Hepatocyte (in vitro differentiated cells): ENCODE measurements around the gene TGFB1I1. TPM values are rescaled to one million over a fixed set of nuclear protein-coding genes. Genes with fewer than 3 reads are reported as not detected.

Experiments used
- DNase-seq: peaks from one replicate; pipeline ENCODE4 v3.0.0-alpha.2; 2016; ENCODE audit warnings: low spot score
- H2AFZ ChIP-seq: fragments of 200-600 bp; sonication (generic); 2 replicates; pipeline ENCODE4 v1.6.0; 2016; ENCODE audit warnings: antibody characterized with exemption, mild to moderate bottlenecking
- H3K27ac ChIP-seq: fragments of 200-600 bp; sonication (generic); 2 replicates; pipeline ENCODE4 v1.5.1; 2016; ENCODE audit warnings: mild to moderate bottlenecking
- H3K27me3 ChIP-seq: fragments of 200-600 bp; sonication (generic); 2 replicates; pipeline ENCODE4 v1.6.1; 2016
- H3K36me3 ChIP-seq: fragments of 200-600 bp; sonication (generic); replicated peaks from 2 replicates; pipeline ENCODE4 v1.5.1; 2016; ENCODE audit warnings: low read depth; ENCODE audit not compliant: insufficient read depth
- H3K4me1 ChIP-seq: fragments of 200-600 bp; sonication (generic); 2 replicates; pipeline ENCODE4 v1.5.1; 2016; ENCODE audit warnings: mild to moderate bottlenecking, moderate library complexity; ENCODE audit not compliant: insufficient read depth
- H3K4me2 ChIP-seq: fragments of 200-600 bp; sonication (generic); 2 replicates; pipeline ENCODE4 v1.6.0; 2016
- H3K4me3 ChIP-seq: fragments of 200-600 bp; sonication (generic); 2 replicates; pipeline ENCODE4 v1.5.1; 2016; ENCODE audit warnings: mild to moderate bottlenecking
- H3K79me2 ChIP-seq: fragments of 200-600 bp; sonication (generic); 2 replicates; pipeline ENCODE4 v1.6.0; 2017; ENCODE audit warnings: mild to moderate bottlenecking
- H3K9me2 ChIP-seq: fragments of 200-600 bp; sonication (generic); replicated peaks from 2 replicates; pipeline ENCODE4 v1.6.0; 2017; ENCODE audit warnings: mild to moderate bottlenecking; ENCODE audit not compliant: insufficient read depth
- H3K9me3 ChIP-seq: fragments of 200-600 bp; sonication (generic); 2 replicates; pipeline ENCODE4 v1.5.1; 2016; ENCODE audit warnings: low read depth, mild to moderate bottlenecking
- H4K20me1 ChIP-seq: fragments of 200-600 bp; sonication (generic); 2 replicates; pipeline ENCODE4 v1.6.0; 2016; ENCODE audit warnings: mild to moderate bottlenecking; ENCODE audit not compliant: insufficient read depth, poor library complexity, severe bottlenecking
- CTCF ChIP-seq: fragments of 200-600 bp; sonication (generic); IDR thresholded peaks from 2 replicates; pipeline ENCODE4 v1.5.1; 2016; ENCODE audit warnings: antibody characterized with exemption, mild to moderate bottlenecking; ENCODE audit not compliant: poor library complexity
- EZH2 ChIP-seq: fragments of 200-600 bp; sonication (generic); IDR thresholded peaks from 2 replicates; pipeline ENCODE4 v1.6.1; 2016; ENCODE audit warnings: antibody characterized with exemption, mild to moderate bottlenecking, borderline replicate concordance
- EZH2phosphoT487 ChIP-seq: fragments of 200-600 bp; sonication (generic); IDR thresholded peaks from one replicate; pipeline ENCODE4 v1.6.1; 2018; ENCODE audit warnings: antibody characterized with exemption, mild to moderate bottlenecking, low read depth, moderate library complexity; ENCODE audit not compliant: unreplicated experiment, severe bottlenecking
- WGBS: methylation state at CpG from one replicate; pipeline ENCODE4 v1.1.6; 2016; ENCODE audit warnings: low lambda C conversion rate; ENCODE audit errors: missing lambda C conversion rate; 5-methylcytosine and 5-hydroxymethylcytosine counted together
- polyA plus RNA-seq: library from polyadenylated mRNA; unstranded; fragments of >200 nt; fragmentation: Nextera tagmentation; extraction: Ambion mirVana; gene quantifications from 2 replicates; pipeline ENCODE4 v1.2.1, GENCODE V29; 2016
- total RNA-seq: library from RNA; depleted of rRNA; stranded (reverse); fragments of >200 nt; gene quantifications from 2 replicates; pipeline ENCODE4 v1.2.3, GENCODE V29; 2014

Gene TGFB1I1
- total and polyA plus RNA-seq, 2 experiments from 2014 or later, result 15.7 to 34.8 TPM

GRCh38 chr16:31466381-31466841 lies 5.5 kb upstream of the TGFB1I1 start:
- peaks cover 4% of the 10 kb centered on the region for H3K79me2 ChIP-seq
- no peaks in the 10 kb centered on the region for H3K9me3 ChIP-seq
- H3K27ac ChIP-seq, result no peak overlapping the region
- H3K27me3 ChIP-seq, result no peaks in the 10 kb centered on the region
- H3K4me3 ChIP-seq, result no peak overlapping the region
- no peaks in the 10 kb centered on the region for H4K20me1 ChIP-seq
- H3K9me2 ChIP-seq, result no peaks in the 10 kb centered on the region
- no peak overlapping the region for H2AFZ ChIP-seq
- WGBS, result 97% methylated on average over 18 of the region's 18 CpGs
- TF ChIP-seq EZH2, result no peak
- no peak for TF ChIP-seq CTCF
- no peak for TF ChIP-seq EZH2phosphoT487
- H3K4me2 ChIP-seq, result no peak overlapping the region
- DNase-seq, result no peak
- no peaks in the 10 kb centered on the region for H3K36me3 ChIP-seq
- H3K4me1 ChIP-seq, result peaks cover 7% of the 10 kb centered on the region

- no peaks in the 10 kb centered on the region for H4K20me1 ChIP-seq
- no peaks in the 10 kb centered on the region for H3K9me3 ChIP-seq
- no peak overlapping the region for H3K27ac ChIP-seq
- no peaks in the 10 kb centered on the region for H3K9me2 ChIP-seq
- no peaks in the 10 kb centered on the region for H3K36me3 ChIP-seq
- no peak overlapping the region for H2AFZ ChIP-seq
- H3K79me2 ChIP-seq, result no peaks in the 10 kb centered on the region
- no peak overlapping the region for H3K4me2 ChIP-seq
- DNase-seq, result no peak
- no peaks in the 10 kb centered on the region for H3K27me3 ChIP-seq
- H3K4me1 ChIP-seq, result peaks cover 10% of the 10 kb centered on the region
- 90% methylated on average over 5 of the region's 5 CpGs for WGBS
- H3K4me3 ChIP-seq, result no peak overlapping the region
- no peak for TF ChIP-seq EZH2phosphoT487
Measured at GRCh38 chr16:31467151-31467773, 4.7 kb upstream of the TGFB1I1 start.

GRCh38 chr16:31467858-31468257 lies 4.1 kb upstream of the TGFB1I1 start:
- H3K36me3 ChIP-seq, result no peaks in the 10 kb centered on the region
- H4K20me1 ChIP-seq, result no peaks in the 10 kb centered on the region
- no peaks in the 10 kb centered on the region for H3K9me2 ChIP-seq
- H3K27me3 ChIP-seq, result no peaks in the 10 kb centered on the region
- no peak for TF ChIP-seq EZH2
- no peak for TF ChIP-seq EZH2phosphoT487
- no peak for TF ChIP-seq CTCF
- 89% methylated on average over 5 of the region's 5 CpGs for WGBS
- H3K9me3 ChIP-seq, result no peaks in the 10 kb centered on the region
- H3K4me3 ChIP-seq, result no peak overlapping the region
- DNase-seq, result no peak
- no peak overlapping the region for H3K4me2 ChIP-seq
- no peak overlapping the region for H3K27ac ChIP-seq
- H3K79me2 ChIP-seq, result no peaks in the 10 kb centered on the region
- peaks cover 10% of the 10 kb centered on the region for H3K4me1 ChIP-seq
- H2AFZ ChIP-seq, result no peak overlapping the region

- peak overlapping the region; percentile 97 for H3K4me2 ChIP-seq
Measured at GRCh38 chr16:31470615-31471014, 1.3 kb upstream of the TGFB1I1 start.

More at GRCh38 chr16:31470615-31471014, 1.3 kb upstream of the TGFB1I1 start:
- Histone ChIP-seq H3K9me2 (no peaks in the 10 kb centered on the region), H3K4me1 (peaks cover 10% of the 10 kb centered on the region), H3K9me3 (no peaks in the 10 kb centered on the region), H3K27ac (peak overlapping the region; percentile 95), H3K36me3 (no peaks in the 10 kb centered on the region), H3K4me3 (no peak overlapping the region), H3K27me3 (no peaks in the 10 kb centered on the region), H4K20me1 (no peaks in the 10 kb centered on the region), H2AFZ (no peak overlapping the region), H3K79me2 (no peaks in the 10 kb centered on the region)
- 86% methylated on average over 3 of the region's 3 CpGs for WGBS
- TF ChIP-seq EZH2phosphoT487, result no peak
- no peak for TF ChIP-seq EZH2
- TF ChIP-seq CTCF, result no peak
- DNase-seq, result no peak
